Measurements from ENCODE around the gene TNFRSF25.

- TF ChIP-seq FOSL2 (IDR thresholded peaks at IDR 0.05; ENCODE audit: borderline replicate concordance, low read depth) (no peak), ELF1 (IDR thresholded peaks at IDR 0.05) (no peak), POLR2AphosphoS5 (IDR thresholded peaks at IDR 0.05; ENCODE audit: low read depth, low read length) (no peak), CTCF (IDR thresholded peaks at IDR 0.05) (peak; percentile 65), FOXM1 (IDR thresholded peaks at IDR 0.05; ENCODE audit: low read depth) (no peak), PBX3 (IDR thresholded peaks at IDR 0.05) (no peak), CHD2 (IDR thresholded peaks at IDR 0.05; ENCODE audit: low read length, partially characterized antibody) (no peak), REST (IDR thresholded peaks at IDR 0.05; ENCODE audit: low read depth, low read length) (no peak), EZH2phosphoT487 (IDR thresholded peaks at IDR 0.05; ENCODE audit: borderline replicate concordance, low read depth) (no peak), FOXJ3 (CRISPR knock-in tag; IDR thresholded peaks at IDR 0.05) (no peak), EP300 (IDR thresholded peaks at IDR 0.05; ENCODE audit: borderline replicate concordance in 1 of 2, low read depth in 1 of 2, low read length in 1 of 2) (no peak)
Observed at GRCh38 chr1:6423321-6423999, 42.5 kb downstream of the TNFRSF25 start.
